Measurements from ENCODE around the gene SMC6. TPM values are rescaled to one million over a fixed set of nuclear protein-coding genes. Genes with fewer than 3 reads are reported as not detected.

Gene SMC6
- total and polyA plus RNA-seq, 10 of the 15 experiments (the other 5 are each of a cell fraction or from before 2014, with no cell fraction given) = 12.8 to 63.8 (median 38.8) TPM

DNA sequence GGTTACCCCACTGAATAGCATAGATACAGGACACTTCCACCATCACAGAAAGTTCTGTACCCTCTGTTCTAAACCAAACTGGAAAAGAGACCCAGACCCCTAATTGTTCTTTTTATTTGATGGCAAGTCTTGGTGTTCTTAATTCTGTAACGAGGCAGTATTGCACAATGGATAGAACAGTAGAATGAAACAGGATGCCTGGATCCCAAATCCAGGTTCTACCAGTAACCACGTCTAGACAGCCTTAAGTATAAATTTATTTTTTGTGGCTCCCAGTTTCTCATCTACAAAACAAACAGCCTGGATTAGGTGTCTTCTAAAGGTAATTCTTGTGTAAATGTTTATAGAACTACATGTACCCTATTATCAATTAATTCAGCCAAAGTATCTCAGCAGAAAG lies 23.7 kb downstream of the SMC6 start:
- 100% methylated on average over 2 of the region's 2 CpGs for WGBS (ENCODE audit: insufficient coverage, insufficient replicate concordance, low lambda C conversion rate, missing lambda C conversion rate)
- TF ChIP-seq ASH2L (IDR thresholded peaks at IDR 0.05; ENCODE audit: borderline replicate concordance, low read depth) (no peak), GABPA (IDR thresholded peaks at IDR 0.05; ENCODE audit: low read depth) (no peak), MTA2 (IDR thresholded peaks at IDR 0.05; ENCODE audit: low read depth) (no peak), SMAD5 (IDR thresholded peaks at IDR 0.05; ENCODE audit: low read depth) (no peak), BHLHE40 (IDR thresholded peaks at IDR 0.05; ENCODE audit: borderline replicate concordance in 1 of 2, low read depth in 2 of 2, low read length in 1 of 2) (no peak), SMARCA5 (IDR thresholded peaks at IDR 0.05) (no peak), SMAD1 (IDR thresholded peaks at IDR 0.05; ENCODE audit: low read depth, partially characterized antibody) (no peak), CHD2 (IDR thresholded peaks at IDR 0.05; ENCODE audit: borderline replicate concordance, low read depth, low read length) (no peak), RCOR1 (conservative IDR thresholded peaks at IDR 0.05; ENCODE audit: low read depth, low read length) (no peak), MYC (IDR thresholded peaks at IDR 0.05; ENCODE audit: insufficient read depth, insufficient read length, insufficient replicate concordance, low read length, severe bottlenecking) (no peak), FOXM1 (IDR thresholded peaks at IDR 0.05; ENCODE audit: low read depth, low read length) (no peak)
- TF ChIP-seq, protein P1, sequence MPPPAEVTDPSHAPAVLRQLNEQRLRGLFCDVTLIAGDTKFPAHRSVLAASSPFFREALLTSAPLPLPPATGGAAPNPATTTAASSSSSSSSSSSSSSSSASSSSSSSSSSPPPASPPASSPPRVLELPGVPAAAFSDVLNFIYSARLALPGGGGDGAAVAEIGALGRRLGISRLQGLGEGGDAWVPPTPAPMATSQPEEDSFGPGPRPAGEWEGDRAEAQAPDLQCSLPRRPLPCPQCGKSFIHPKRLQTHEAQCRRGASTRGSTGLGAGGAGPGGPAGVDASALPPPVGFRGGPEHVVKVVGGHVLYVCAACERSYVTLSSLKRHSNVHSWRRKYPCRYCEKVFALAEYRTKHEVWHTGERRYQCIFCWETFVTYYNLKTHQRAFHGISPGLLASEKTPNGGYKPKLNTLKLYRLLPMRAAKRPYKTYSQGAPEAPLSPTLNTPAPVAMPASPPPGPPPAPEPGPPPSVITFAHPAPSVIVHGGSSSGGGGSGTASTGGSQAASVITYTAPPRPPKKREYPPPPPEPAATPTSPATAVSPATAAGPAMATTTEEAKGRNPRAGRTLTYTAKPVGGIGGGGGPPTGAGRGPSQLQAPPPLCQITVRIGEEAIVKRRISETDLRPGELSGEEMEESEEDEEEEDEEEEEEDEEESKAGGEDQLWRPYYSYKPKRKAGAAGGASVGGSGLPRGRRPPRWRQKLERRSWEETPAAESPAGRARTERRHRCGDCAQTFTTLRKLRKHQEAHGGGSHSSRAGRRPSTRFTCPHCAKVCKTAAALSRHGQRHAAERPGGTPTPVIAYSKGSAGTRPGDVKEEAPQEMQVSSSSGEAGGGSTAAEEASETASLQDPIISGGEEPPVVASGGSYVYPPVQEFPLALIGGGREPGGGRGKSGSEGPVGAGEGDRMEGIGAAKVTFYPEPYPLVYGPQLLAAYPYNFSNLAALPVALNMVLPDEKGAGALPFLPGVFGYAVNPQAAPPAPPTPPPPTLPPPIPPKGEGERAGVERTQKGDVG (CRISPR knock-in tag; IDR thresholded peaks at IDR 0.05) = no peak
- TF ChIP-seq, protein P2, sequence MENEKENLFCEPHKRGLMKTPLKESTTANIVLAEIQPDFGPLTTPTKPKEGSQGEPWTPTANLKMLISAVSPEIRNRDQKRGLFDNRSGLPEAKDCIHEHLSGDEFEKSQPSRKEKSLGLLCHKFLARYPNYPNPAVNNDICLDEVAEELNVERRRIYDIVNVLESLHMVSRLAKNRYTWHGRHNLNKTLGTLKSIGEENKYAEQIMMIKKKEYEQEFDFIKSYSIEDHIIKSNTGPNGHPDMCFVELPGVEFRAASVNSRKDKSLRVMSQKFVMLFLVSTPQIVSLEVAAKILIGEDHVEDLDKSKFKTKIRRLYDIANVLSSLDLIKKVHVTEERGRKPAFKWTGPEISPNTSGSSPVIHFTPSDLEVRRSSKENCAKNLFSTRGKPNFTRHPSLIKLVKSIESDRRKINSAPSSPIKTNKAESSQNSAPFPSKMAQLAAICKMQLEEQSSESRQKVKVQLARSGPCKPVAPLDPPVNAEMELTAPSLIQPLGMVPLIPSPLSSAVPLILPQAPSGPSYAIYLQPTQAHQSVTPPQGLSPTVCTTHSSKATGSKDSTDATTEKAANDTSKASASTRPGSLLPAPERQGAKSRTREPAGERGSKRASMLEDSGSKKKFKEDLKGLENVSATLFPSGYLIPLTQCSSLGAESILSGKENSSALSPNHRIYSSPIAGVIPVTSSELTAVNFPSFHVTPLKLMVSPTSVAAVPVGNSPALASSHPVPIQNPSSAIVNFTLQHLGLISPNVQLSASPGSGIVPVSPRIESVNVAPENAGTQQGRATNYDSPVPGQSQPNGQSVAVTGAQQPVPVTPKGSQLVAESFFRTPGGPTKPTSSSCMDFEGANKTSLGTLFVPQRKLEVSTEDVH (IDR thresholded peaks at IDR 0.05; ENCODE audit: low read depth, partially characterized antibody) = no peak
- TF ChIP-seq, protein P3, sequence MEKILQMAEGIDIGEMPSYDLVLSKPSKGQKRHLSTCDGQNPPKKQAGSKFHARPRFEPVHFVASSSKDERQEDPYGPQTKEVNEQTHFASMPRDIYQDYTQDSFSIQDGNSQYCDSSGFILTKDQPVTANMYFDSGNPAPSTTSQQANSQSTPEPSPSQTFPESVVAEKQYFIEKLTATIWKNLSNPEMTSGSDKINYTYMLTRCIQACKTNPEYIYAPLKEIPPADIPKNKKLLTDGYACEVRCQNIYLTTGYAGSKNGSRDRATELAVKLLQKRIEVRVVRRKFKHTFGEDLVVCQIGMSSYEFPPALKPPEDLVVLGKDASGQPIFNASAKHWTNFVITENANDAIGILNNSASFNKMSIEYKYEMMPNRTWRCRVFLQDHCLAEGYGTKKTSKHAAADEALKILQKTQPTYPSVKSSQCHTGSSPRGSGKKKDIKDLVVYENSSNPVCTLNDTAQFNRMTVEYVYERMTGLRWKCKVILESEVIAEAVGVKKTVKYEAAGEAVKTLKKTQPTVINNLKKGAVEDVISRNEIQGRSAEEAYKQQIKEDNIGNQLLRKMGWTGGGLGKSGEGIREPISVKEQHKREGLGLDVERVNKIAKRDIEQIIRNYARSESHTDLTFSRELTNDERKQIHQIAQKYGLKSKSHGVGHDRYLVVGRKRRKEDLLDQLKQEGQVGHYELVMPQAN (conservative IDR thresholded peaks at IDR 0.05) = no peak

More for the DNA sequence above, 23.7 kb downstream of the SMC6 start:
- Histone ChIP-seq H3K27ac (ENCODE audit: control insufficient read depth, insufficient read depth) (no peak overlapping the region), H3K36me3 (ENCODE audit: control insufficient read depth in 2 of 2, insufficient read depth in 2 of 2, low read length in 1 of 2) (peaks cover 1 to 12% of the 10 kb centered on the region in 2 experiments; a peak in 3 of 4 replicates), H3K9me3 (replicated peaks; ENCODE audit: control insufficient read depth, insufficient read depth, low read length) (no peaks in the 10 kb centered on the region), H3K4me3 (no peak overlapping the region), H3K9ac (ENCODE audit: control insufficient read depth, insufficient read depth, low read length) (no peak overlapping the region), H3K4me1 (ENCODE audit: control insufficient read depth, insufficient read depth, low read length) (no peaks in the 10 kb centered on the region), H2AFZ (ENCODE audit: control insufficient read depth, low read depth, low read length) (no peak overlapping the region), H4K20me1 (ENCODE audit: control insufficient read depth, insufficient read depth) (no peaks in the 10 kb centered on the region), H3K4me2 (ENCODE audit: control insufficient read depth, insufficient read depth) (no peak overlapping the region), H3K27me3 (replicated peaks in 1 of 2; ENCODE audit: control insufficient read depth in 2 of 2, insufficient read depth in 2 of 2, low read length in 1 of 2) (no peaks in the 10 kb centered on the region), H3K79me2 (ENCODE audit: control insufficient read depth, insufficient read depth, low read length) (no peaks in the 10 kb centered on the region)
- intact Hi-C loops (cut with micrococcal nuclease; ENCODE audit: unreplicated experiment) = no loop called here
- RAD21 ChIA-PET (ENCODE audit: unreplicated experiment) = interaction anchor here (0.6 to 1.7 kb wide), 3 partner anchors 9 to 58 kb away, joined by 3 to 4 read pairs (median 3); no protein-coding TSS in a partner anchor
- CTCF ChIA-PET = interaction anchor here (1.2 to 5.5 kb wide), 3 partner anchors 11 to 100 kb away, joined by 3 to 23 read pairs (median 8); partner anchors contain the start of gene GEN1
- SMC1A ChIA-PET (ENCODE audit: uncharacterized antibody, unreplicated experiment) = interaction anchor here (0.7 to 2.0 kb wide), 4 partner anchors 8 to 244 kb away, joined by 4 to 9 read pairs (median 5); no protein-coding TSS in a partner anchor
- BruUV-seq (replicated peaks) = TSS peak; percentile 29
- in situ Hi-C loops (cut with MboI) = no loop called here
- no peak for FAIRE-seq
- POLR2A ChIA-PET = interaction anchor here (0.7 to 1.0 kb wide), 2 partner anchors 18 to 226 kb away, joined by 3 read pairs; no protein-coding TSS in a partner anchor
- ATAC-seq = no peak
- DNase-seq (ENCODE audit: low read depth, low spot score) = no peak
